ENCODE data around the gene SPAG5.
A peak's percentile ranks its signal among the peaks of the same experiment; 100 is the strongest.

SPAG5 gene

GRCh38 chr17:28570716-28571360 lies 28.0 kb downstream of the SPAG5 start:
- TF ChIP-seq, protein P1, sequence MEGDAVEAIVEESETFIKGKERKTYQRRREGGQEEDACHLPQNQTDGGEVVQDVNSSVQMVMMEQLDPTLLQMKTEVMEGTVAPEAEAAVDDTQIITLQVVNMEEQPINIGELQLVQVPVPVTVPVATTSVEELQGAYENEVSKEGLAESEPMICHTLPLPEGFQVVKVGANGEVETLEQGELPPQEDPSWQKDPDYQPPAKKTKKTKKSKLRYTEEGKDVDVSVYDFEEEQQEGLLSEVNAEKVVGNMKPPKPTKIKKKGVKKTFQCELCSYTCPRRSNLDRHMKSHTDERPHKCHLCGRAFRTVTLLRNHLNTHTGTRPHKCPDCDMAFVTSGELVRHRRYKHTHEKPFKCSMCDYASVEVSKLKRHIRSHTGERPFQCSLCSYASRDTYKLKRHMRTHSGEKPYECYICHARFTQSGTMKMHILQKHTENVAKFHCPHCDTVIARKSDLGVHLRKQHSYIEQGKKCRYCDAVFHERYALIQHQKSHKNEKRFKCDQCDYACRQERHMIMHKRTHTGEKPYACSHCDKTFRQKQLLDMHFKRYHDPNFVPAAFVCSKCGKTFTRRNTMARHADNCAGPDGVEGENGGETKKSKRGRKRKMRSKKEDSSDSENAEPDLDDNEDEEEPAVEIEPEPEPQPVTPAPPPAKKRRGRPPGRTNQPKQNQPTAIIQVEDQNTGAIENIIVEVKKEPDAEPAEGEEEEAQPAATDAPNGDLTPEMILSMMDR (IDR thresholded peaks at IDR 0.05; ENCODE audit: control insufficient read depth, insufficient read depth, low read depth, low read length, missing control alignments), result no peak
- peak overlapping the region; percentile 91 for H3K4me3 ChIP-seq (ENCODE audit: control insufficient read depth, low read depth, low read length)
- DNase-seq (ENCODE audit: low read depth), result no peak

DNA sequence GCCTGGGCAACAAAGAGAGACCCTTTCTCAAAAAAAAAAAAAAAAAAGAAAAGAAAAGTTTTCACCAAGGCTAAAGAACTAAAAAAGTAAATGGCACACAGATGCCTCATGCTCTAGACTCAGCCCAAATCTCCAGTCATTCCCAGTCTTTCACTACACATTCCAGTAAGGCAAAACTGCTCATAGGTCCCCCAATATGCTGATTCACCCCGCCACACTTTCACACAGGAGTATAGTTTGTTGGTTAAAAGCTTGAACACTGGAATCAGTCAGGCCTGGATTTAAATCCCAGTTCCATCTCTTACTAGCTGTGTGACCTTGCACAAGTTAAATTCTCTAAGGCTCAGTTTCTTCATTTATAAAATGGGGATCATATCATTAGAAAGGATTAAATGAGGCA lies 29.4 kb downstream of the SPAG5 start:
- TF ChIP-seq, protein P1 (IDR thresholded peaks at IDR 0.05; ENCODE audit: control insufficient read depth, insufficient read depth, low read depth, low read length, missing control alignments), result no peak
- no peak for DNase-seq (ENCODE audit: low read depth)
- no peak overlapping the region for H3K4me3 ChIP-seq (ENCODE audit: control insufficient read depth, low read depth, low read length)

DNA sequence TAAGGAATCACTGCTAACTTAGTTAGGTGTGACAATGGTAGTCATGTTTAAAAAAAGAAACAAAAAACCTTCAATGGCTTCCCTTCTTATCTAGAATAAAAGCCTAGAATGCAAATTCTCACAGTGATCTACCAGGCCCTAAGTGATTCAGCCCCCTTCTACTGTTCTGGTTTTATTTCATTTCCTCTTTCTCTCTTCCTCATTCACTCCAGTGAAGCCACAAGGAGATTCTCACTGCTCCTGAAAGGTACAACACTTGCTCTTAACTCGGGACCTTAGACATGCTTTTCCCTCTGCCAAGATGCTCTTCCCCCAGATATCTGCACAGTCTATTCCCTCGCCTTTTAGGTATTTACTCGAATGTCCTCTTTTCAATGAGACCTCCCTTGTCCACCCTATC lies 31.2 kb downstream of the SPAG5 start:
- no peak for DNase-seq (ENCODE audit: low read depth)
- no peak overlapping the region for H3K4me3 ChIP-seq (ENCODE audit: control insufficient read depth, low read depth, low read length)
- TF ChIP-seq, protein P1 (IDR thresholded peaks at IDR 0.05; ENCODE audit: control insufficient read depth, insufficient read depth, low read depth, low read length, missing control alignments), result no peak

DNA sequence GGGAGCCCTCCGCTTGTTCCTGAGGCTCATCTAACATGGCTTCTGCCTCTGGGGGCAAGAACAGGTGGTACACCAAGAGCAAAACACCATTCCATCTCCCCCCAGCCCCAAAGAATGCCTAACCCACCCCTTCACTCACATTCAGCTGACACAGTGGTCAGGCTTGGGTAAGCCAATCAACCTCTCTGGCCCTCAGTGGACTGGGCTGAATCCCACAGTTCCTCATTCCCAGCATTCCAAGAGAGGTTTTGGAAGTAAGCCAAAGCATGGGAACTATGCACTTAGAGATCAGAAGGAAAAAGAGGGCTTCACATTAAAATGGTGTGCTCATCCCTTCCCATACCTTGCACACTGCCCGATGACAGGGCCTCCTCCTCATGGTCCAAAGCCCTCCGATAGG lies 35.4 kb downstream of the SPAG5 start:
- TF ChIP-seq, protein P1 (IDR thresholded peaks at IDR 0.05; ENCODE audit: control insufficient read depth, insufficient read depth, low read depth, low read length, missing control alignments), result no peak
- H3K4me3 ChIP-seq (ENCODE audit: control insufficient read depth, low read depth, low read length), result no peak overlapping the region
- no peak for DNase-seq (ENCODE audit: low read depth)

DNA sequence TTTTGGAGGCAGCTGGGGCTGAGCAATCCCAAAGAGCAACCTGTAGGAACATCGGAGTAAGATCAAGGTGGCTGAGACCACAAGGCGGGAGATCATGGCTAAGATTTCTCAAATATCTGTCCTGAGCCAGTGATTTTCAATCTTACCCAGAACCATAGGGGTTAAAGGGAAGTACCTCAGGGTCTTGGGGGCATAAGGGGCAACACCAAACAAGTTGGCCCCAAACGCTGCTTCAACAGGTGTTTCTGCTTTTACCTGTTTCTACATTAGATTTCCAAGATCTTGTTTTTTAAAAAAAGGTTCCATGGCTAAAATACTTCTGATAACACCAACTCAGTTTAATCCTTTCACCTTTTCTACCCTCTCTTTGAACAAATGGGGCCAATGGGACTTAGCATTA lies 43.8 kb downstream of the SPAG5 start:
- TF ChIP-seq, protein P1 (IDR thresholded peaks at IDR 0.05; ENCODE audit: control insufficient read depth, insufficient read depth, low read depth, low read length, missing control alignments), result no peak
- H3K4me3 ChIP-seq (ENCODE audit: control insufficient read depth, low read depth, low read length), result no peak overlapping the region
- DNase-seq (ENCODE audit: low read depth), result no peak

GRCh38 chr17:28554565-28554964 lies 44.3 kb downstream of the SPAG5 start:
- DNase-seq (ENCODE audit: low read depth), result no peak
- H3K4me3 ChIP-seq (ENCODE audit: control insufficient read depth, low read depth, low read length), result no peak overlapping the region
- TF ChIP-seq, protein P1 (IDR thresholded peaks at IDR 0.05; ENCODE audit: control insufficient read depth, insufficient read depth, low read depth, low read length, missing control alignments), result no peak

Measured in AG09309 (cell line).